Liver (tissue), 9 donors: ENCODE data around the gene VAX1. TPM values are rescaled to one million over a fixed set of nuclear protein-coding genes. Genes with fewer than 3 reads are reported as not detected.

Source experiments
- DNase-seq: peaks from one replicate; pipeline ENCODE4 v3.0.0-alpha.2; 2017; ENCODE audit warnings: low spot score
- H3K27ac ChIP-seq, 2 donors: one replicate each; pipeline ENCODE4 v1.7.0; 2013; ENCODE audit warnings: inconsistent platforms in 2 of 2, low read length in 2 of 2, control low read depth in 1 of 2, low read depth in 1 of 2, mild to moderate bottlenecking in 1 of 2
- H3K27me3 ChIP-seq, 4 donors: one replicate each; pipeline versions ENCODE4 v1.6.1 to v1.7.0; 2013; ENCODE audit warnings: low read length in 3 of 4, inconsistent platforms in 1 of 4, mild to moderate bottlenecking in 1 of 4, moderate library complexity in 1 of 4; ENCODE audit not compliant: control insufficient read depth in 4 of 4, insufficient read depth in 4 of 4
- H3K36me3 ChIP-seq, 4 donors: one replicate each; pipeline versions ENCODE4 v1.6.1 to v1.7.0; 2013; ENCODE audit warnings: low read length in 3 of 4, mild to moderate bottlenecking in 3 of 4, low read depth in 1 of 4, moderate library complexity in 1 of 4; ENCODE audit not compliant: control insufficient read depth in 4 of 4, insufficient read depth in 3 of 4
- H3K4me1 ChIP-seq, 4 donors: one replicate each; pipeline versions ENCODE4 v1.6.1 to v1.7.0; 2013; ENCODE audit warnings: low read length in 3 of 4, mild to moderate bottlenecking in 3 of 4, moderate library complexity in 1 of 4; ENCODE audit not compliant: control insufficient read depth in 4 of 4, insufficient read depth in 4 of 4
- H3K4me3 ChIP-seq, 3 donors: one replicate each; pipeline versions ENCODE4 v1.6.1 to v1.7.0; 2013; ENCODE audit warnings: low read length in 3 of 3, control low read depth in 1 of 3, low read depth in 1 of 3, mild to moderate bottlenecking in 1 of 3
- H3K9ac ChIP-seq, 2 donors: one replicate each; pipeline ENCODE4 v1.7.0; 2013; ENCODE audit warnings: low read length in 2 of 2, mild to moderate bottlenecking in 2 of 2, moderate library complexity in 2 of 2, control low read depth in 1 of 2, low read depth in 1 of 2
- H3K9me3 ChIP-seq, 4 donors: one replicate each; pipeline versions ENCODE4 v1.6.1 to v1.7.0; 2013; ENCODE audit warnings: low read length in 3 of 4; ENCODE audit not compliant: control insufficient read depth in 4 of 4
- EGR1 ChIP-seq, 2 donors: IDR thresholded peaks; 2 replicates each; pipeline ENCODE4 v1.6.1; 2016 to 2018; ENCODE audit warnings: antibody characterized with exemption in 2 of 2, low read depth in 2 of 2
- JUND ChIP-seq, 2 donors: IDR thresholded peaks; 2 replicates each; pipeline ENCODE4 v1.6.1; 2016; ENCODE audit warnings: antibody characterized with exemption in 2 of 2
- REST ChIP-seq: IDR thresholded peaks from 2 replicates; pipeline ENCODE4 v1.6.1; 2016; ENCODE audit warnings: antibody characterized with exemption, mild to moderate bottlenecking
- SP1 ChIP-seq: IDR thresholded peaks from 2 replicates; pipeline ENCODE4 v1.6.1; 2018; ENCODE audit warnings: antibody characterized with exemption, mild to moderate bottlenecking
- YY1 ChIP-seq: IDR thresholded peaks from 2 replicates; pipeline ENCODE4 v1.6.1; 2016; ENCODE audit warnings: antibody characterized with exemption, mild to moderate bottlenecking
- WGBS: extraction: QIAGEN DNeasy Blood & Tissue Kit; methylation state at CpG from one replicate; pipeline ENCODE4 v1.1.7; 2013; 5-methylcytosine and 5-hydroxymethylcytosine counted together
- polyA plus RNA-seq, 2 donors: library from polyadenylated mRNA; stranded (reverse) in 1 of 2; unstranded in 1 of 2; fragments of 200-250 nt in 1 of 2; fragments of >200 nt in 1 of 2; fragmentation: Nextera tagmentation in 1 of 2; extraction: Ambion mirVana in 1 of 2; gene quantifications; one replicate each; pipeline versions ENCODE4 v1.2.1 to v1.2.3, GENCODE V29; 2013 to 2015
- total RNA-seq, 2 donors: library from RNA; depleted of rRNA; stranded (reverse); fragments of >200 nt; gene quantifications; one replicate each; pipeline ENCODE4 v1.2.3, GENCODE V29; 2014
- TF ChIP-seq, protein P1 (sequence below): IDR thresholded peaks from 2 replicates; pipeline ENCODE4 v1.6.1; 2016; ENCODE audit warnings: antibody characterized with exemption
- donor health status: healthy.
- donor health status: healthy.
- donor health status: healthy.
- donor health status: healthy.
- donor health status: healthy.

Gene VAX1
- total and polyA plus RNA-seq, 4 donors: not detected

GRCh38 chr10:117163954-117164548 is 26.0 kb upstream of the VAX1 start:
- TF ChIP-seq JUND (IDR thresholded peaks at IDR 0.05): no peak
- no peak for TF ChIP-seq YY1
- TF ChIP-seq SP1: no peak
- no peak for TF ChIP-seq EGR1 (IDR thresholded peaks at IDR 0.05; ENCODE audit: low read depth in 2 of 2)
- no peak for TF ChIP-seq REST
- TF ChIP-seq, protein P1, sequence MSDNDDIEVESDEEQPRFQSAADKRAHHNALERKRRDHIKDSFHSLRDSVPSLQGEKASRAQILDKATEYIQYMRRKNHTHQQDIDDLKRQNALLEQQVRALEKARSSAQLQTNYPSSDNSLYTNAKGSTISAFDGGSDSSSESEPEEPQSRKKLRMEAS: no peak
- Histone ChIP-seq H3K27me3 (peaks cover 0 to 43% (median 23%) of the 10 kb centered on the region in 4 donors), H3K27ac (no peak overlapping the region), H3K4me1 (peaks cover 12 to 41% (median 25%) of the 10 kb centered on the region in 4 donors), H3K4me3 (peak overlapping the region in 1 of 3 donors; percentile 24), H3K9ac (no peak overlapping the region), H3K9me3 (peaks cover 0 to 2% (median 0%) of the 10 kb centered on the region in 4 donors), H3K36me3 (no peaks in the 10 kb centered on the region)
- no peak for DNase-seq
- WGBS: 19% methylated on average over 16 of the region's 16 CpGs

DNA sequence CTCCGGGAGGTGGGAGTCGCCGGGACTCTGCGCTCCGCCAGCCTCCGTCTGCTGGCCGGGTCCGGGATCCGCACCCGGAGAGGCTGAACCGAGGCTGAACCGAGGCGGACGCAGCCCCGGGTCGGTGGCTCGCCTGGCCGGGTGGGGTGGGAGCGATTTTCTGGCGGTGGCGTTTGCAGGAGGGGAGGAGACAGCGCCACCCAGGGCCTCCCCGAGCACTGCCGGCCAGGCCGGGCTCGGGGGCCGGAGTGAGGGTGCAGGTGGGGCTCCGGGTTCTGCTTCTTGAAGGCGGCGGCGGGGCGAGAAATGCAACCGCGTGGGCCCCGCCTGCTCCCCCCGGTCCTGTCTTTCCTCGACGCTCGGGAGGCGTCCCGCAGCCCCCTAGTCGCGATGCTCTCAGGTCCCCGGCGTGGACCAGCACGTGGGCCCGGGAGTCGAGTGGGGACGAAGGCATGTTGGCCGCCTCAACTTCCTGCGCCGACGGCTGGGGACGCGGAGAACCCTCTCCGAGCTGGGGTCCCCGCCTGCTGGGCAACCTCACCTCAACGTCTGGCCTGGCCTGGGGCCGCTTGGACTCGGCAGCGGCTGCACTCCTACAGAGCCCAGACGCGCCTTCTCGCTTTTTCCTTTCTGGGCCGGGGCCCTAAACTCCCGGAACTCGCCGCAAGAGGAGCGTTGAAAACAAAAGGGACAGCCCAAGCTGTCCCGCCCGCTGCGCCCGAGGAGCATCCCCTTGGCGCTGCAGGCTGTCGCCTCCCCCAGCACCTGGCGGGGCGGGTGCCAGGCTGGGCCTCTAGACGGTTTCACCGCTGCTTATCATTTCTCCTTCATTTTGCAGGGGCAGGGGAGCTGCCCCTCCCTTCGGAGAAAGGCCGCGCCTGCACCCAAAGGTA is 25.2 kb upstream of the VAX1 start:
- peak overlapping the region in 1 of 3 donors; percentile 24 for H3K4me3 ChIP-seq

More for the DNA sequence above, 25.2 kb upstream of the VAX1 start:
- 5% methylated on average over 82 of the region's 82 CpGs for WGBS
- DNase-seq: no peak
- Histone ChIP-seq H3K9ac (no peak overlapping the region), H3K36me3 (no peaks in the 10 kb centered on the region), H3K4me1 (peaks cover 12 to 40% (median 24%) of the 10 kb centered on the region in 4 donors), H3K9me3 (peaks cover 0 to 2% (median 0%) of the 10 kb centered on the region in 4 donors), H3K27me3 (peaks cover 0 to 42% (median 24%) of the 10 kb centered on the region in 4 donors), H3K27ac (no peak overlapping the region)
- no peak for TF ChIP-seq REST
